Measurements from ENCODE around the gene RASA1.

The RASA1 gene

DNA sequence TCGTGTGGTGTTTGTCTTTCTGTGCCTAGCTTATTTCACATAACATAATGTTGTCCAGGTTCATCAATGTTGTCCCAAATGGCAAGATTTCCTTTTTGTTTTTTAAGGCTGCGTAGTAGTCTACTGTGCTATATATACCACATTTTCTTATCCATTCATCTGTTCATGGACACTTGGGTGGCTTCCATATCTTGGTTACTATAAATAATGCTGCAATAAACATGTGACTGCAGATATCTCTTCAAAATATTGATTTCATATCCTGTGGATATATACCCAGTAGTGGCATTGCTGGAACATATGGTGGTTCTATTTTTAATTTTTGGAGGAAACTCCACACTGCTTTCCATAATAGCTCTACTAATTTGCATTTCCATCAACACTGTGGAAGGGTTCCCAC, 170.5 kb downstream of the RASA1 start:
- no peak for DNase-seq (ENCODE audit: low read depth in 2 of 2, low spot score in 1 of 2)

Measured in stimulated activated CD8-positive, alpha-beta memory T cell treated with anti-CD3 and anti-CD28 coated beads, Interleukin-4, amount 100 ng/mL, for 4 hours (primary cell).